ENCODE data around the gene BICRA.

- TF ChIP-seq CTCF (IDR thresholded peaks at IDR 0.05) (no peak), EZH2phosphoT487 (IDR thresholded peaks at IDR 0.05) (no peak), EZH2 (IDR thresholded peaks at IDR 0.05) (no peak)
These were observed 89.9 kb downstream of the BICRA start for GRCh38 chr19:47698631-47699359.

Data from neural progenitor cell (in vitro differentiated cells).